Measurements from ENCODE around the gene PCNX2. TPM values are rescaled to one million over a fixed set of nuclear protein-coding genes. Genes with fewer than 3 reads are reported as not detected.

PCNX2 gene
- total RNA-seq, 4 donors from 2014 or later: 5.0 to 12.5 (median 9.6) TPM

DNA sequence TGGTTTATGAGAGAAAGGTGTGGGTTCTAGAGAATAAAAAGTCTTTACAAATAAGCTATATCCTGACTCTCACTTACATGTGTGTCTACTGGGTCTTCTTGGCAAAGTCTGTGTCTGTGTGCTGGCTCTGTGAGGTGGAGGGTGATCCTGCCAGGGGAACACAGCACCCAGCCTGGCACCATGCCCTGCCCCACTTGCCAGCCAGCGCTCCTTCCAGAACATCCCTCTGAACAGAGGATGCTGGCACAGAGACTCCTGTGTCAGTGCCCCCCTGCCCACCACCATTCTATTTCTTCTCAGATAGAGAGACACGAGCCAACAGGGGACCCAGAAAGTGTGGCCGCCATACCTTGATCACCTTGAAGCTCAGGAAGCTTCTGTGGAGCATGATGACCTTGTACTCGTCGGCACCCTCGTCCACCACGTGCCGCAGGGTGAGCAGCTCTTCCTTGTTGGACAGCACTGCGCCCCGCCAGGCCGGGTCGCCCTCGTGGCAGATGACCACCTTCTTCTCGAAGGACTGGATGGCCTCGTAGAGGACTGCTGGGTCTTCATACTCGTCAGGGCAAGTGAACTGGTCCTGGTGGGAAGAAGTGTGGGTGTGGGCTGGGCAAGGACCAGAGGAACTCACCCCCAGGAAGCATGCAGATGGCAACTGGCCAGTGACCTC lies 295.4 kb downstream of the PCNX2 start:
- intact Hi-C loops (cut with DNase I; ENCODE audit: low total_unique reads): no loop called here
- DNase-seq (ENCODE audit: low spot score in 2 of 2): peak in 1 of 2 donors; percentile 64
- WGBS, 2 donors: 96 to 98% methylated on average over 13 to 16 of the region's 16 CpGs
- no peak overlapping the region for H3K4me3 ChIP-seq (ENCODE audit: low read depth, poor library complexity, severe bottlenecking)
- TF ChIP-seq, protein P1, sequence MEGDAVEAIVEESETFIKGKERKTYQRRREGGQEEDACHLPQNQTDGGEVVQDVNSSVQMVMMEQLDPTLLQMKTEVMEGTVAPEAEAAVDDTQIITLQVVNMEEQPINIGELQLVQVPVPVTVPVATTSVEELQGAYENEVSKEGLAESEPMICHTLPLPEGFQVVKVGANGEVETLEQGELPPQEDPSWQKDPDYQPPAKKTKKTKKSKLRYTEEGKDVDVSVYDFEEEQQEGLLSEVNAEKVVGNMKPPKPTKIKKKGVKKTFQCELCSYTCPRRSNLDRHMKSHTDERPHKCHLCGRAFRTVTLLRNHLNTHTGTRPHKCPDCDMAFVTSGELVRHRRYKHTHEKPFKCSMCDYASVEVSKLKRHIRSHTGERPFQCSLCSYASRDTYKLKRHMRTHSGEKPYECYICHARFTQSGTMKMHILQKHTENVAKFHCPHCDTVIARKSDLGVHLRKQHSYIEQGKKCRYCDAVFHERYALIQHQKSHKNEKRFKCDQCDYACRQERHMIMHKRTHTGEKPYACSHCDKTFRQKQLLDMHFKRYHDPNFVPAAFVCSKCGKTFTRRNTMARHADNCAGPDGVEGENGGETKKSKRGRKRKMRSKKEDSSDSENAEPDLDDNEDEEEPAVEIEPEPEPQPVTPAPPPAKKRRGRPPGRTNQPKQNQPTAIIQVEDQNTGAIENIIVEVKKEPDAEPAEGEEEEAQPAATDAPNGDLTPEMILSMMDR (IDR thresholded peaks at IDR 0.05): no peak
- TF ChIP-seq POLR2A (IDR thresholded peaks at IDR 0.05): no peak

DNA sequence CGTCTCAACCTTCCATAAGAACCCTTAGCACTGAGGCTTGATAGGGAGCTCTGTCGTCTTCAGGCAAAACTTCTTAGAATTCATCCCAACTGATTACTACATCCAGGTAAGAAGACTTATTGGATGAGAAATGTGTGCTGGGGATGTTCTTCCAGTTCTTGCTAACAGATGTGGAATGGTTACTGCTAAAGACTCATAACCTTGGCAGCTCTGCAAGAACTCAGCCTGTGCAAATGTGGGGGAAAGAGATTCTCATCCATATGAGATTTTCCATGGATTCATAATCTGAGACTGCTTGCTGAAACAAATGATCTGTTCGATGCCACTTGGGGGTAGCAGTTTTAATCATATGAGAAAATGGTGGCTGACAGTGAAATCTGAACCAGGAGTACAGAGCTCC lies 296.9 kb downstream of the PCNX2 start:
- TF ChIP-seq, protein P1 (IDR thresholded peaks at IDR 0.05): no peak
- TF ChIP-seq POLR2A (IDR thresholded peaks at IDR 0.05): no peak
- H3K4me3 ChIP-seq (ENCODE audit: low read depth, poor library complexity, severe bottlenecking): no peak overlapping the region
- WGBS, 2 donors: 67 to 84% methylated on average over 3 of the region's 3 CpGs
- no peak for DNase-seq (ENCODE audit: low spot score in 2 of 2)
- intact Hi-C loops (cut with DNase I; ENCODE audit: low total_unique reads): no loop called here

DNA sequence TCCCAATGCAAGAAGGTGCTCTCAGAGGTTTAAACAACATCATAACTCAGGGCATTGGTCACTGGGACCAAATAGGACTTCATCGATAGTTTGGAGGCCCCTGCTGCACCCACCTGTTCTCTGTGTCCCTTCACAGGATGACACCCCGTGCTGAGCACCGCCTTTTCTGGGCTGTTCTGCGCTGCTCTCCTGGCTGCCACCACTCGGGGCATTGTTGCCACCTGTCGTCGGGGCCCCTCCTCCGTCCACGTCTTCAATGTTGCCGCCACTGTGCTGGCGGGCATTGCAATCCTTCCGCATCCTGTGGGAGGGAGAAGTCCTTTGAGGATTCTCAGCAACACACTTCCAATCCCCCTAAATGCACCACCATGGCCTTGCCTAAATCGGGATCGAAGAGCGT lies 297.4 kb downstream of the PCNX2 start:
- no peak for TF ChIP-seq POLR2A (IDR thresholded peaks at IDR 0.05)
- TF ChIP-seq, protein P1 (IDR thresholded peaks at IDR 0.05): no peak
- 96 to 97% methylated on average over 15 of the region's 15 CpGs for WGBS, 2 donors
- H3K4me3 ChIP-seq (ENCODE audit: low read depth, poor library complexity, severe bottlenecking): no peak overlapping the region
- intact Hi-C loops (cut with DNase I; ENCODE audit: low total_unique reads): no loop called here
- DNase-seq (ENCODE audit: low spot score in 2 of 2): peak in 1 of 2 donors; percentile 26

DNA sequence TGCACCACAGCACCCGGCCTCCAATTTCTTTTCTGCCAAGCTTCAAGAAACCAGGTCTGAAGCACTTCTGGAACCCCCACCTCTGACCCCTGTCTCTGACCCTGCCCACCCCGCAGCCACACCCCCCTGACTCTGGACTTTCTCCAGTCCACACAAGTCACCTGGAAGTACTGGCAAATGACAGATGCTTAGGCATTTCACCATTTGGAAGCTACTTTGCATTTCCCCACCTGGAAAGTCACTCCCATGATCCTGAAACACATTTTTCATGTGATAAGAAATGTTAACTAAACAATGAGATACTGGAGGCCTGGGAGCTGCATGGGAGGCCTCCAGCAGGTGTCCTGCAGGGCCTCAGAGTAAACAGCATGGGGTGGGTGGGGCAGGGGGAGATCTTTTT lies 299.4 kb downstream of the PCNX2 start:
- no peak overlapping the region for H3K4me3 ChIP-seq (ENCODE audit: low read depth, poor library complexity, severe bottlenecking)
- intact Hi-C loops (cut with DNase I; ENCODE audit: low total_unique reads): no loop called here
- TF ChIP-seq POLR2A (IDR thresholded peaks at IDR 0.05): no peak
- TF ChIP-seq, protein P1 (IDR thresholded peaks at IDR 0.05): no peak
- WGBS, 2 donors: 94 to 95% methylated on average over 2 of the region's 2 CpGs
- DNase-seq (ENCODE audit: low spot score in 2 of 2): no peak

DNA sequence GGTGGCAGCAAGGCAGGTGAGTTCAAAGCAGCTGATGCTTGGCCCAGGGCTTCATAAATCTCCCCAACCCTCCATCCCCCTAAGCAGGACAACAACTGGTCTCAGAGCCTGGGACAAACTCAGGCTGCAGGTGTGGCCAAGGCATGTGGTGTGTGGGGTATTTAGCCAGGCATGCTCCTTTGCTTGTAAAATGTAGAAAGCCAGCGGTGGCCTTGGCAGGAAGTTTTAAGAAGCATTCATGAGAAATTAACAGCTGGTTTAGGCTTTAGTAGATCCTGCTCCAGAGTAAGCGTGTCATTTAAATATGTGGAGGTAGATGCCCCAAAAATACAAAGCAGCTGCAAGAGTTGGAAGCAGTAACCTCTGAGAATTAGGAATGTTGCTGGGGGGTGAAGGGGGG lies 300.3 kb downstream of the PCNX2 start:
- WGBS, 2 donors: 89 to 97% methylated on average over 2 of the region's 2 CpGs
- no peak overlapping the region for H3K4me3 ChIP-seq (ENCODE audit: low read depth, poor library complexity, severe bottlenecking)
- peak in 1 of 2 donors; percentile 21 for DNase-seq (ENCODE audit: low spot score in 2 of 2)
- intact Hi-C loops (cut with DNase I; ENCODE audit: low total_unique reads): no loop called here
- no peak for TF ChIP-seq POLR2A (IDR thresholded peaks at IDR 0.05)
- TF ChIP-seq, protein P1 (IDR thresholded peaks at IDR 0.05): no peak

DNA sequence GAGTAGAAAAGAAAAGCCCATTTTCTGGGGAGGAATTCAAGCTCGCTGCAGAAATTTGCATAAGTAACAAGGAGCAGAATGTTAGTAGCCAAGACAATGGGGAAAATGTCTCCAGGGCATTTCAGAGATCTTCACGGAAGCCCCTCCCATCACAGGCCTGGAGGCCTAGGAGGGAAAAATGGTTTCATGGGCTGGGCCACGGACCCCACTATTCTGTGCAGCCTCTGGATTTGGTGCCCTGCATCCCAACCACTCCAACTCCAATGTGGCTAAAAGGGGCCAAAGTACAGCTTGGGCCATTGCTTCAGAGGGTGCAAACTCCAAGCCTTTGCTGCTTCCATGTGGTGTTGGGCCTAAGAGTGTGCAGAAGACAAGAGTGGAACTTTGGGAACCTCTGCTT lies 302.0 kb downstream of the PCNX2 start:
- no peak overlapping the region for H3K4me3 ChIP-seq (ENCODE audit: low read depth, poor library complexity, severe bottlenecking)
- intact Hi-C loops (cut with DNase I; ENCODE audit: low total_unique reads): no loop called here
- 94 to 96% methylated on average over 3 of the region's 3 CpGs for WGBS, 2 donors
- TF ChIP-seq POLR2A (IDR thresholded peaks at IDR 0.05): no peak
- TF ChIP-seq, protein P1 (IDR thresholded peaks at IDR 0.05): no peak
- DNase-seq (ENCODE audit: low spot score in 2 of 2): peak in 1 of 2 donors; percentile 43

Data from lower leg skin (tissue), 4 donors.